Measurements from ENCODE around the gene ETV1.

ETV1 gene

GRCh38 chr7:13986208-13986607, 3.3 kb downstream of the ETV1 start:
- no peak for DNase-seq

- no peak for DNase-seq
Observed at GRCh38 chr7:13984831-13985685, 4.4 kb downstream of the ETV1 start.

GRCh38 chr7:13984061-13984460, 5.4 kb downstream of the ETV1 start:
- no peak for DNase-seq

- DNase-seq, result no peak
Observed at GRCh38 chr7:13982940-13983677, 6.4 kb downstream of the ETV1 start.

- DNase-seq, result no peak
Observed at GRCh38 chr7:13981070-13981469, 8.4 kb downstream of the ETV1 start.

GRCh38 chr7:13980474-13980873, 9.0 kb downstream of the ETV1 start:
- no peak for DNase-seq

GRCh38 chr7:13979671-13980435, 9.6 kb downstream of the ETV1 start:
- no peak for DNase-seq

GRCh38 chr7:13976594-13976993, 12.9 kb downstream of the ETV1 start:
- no peak for DNase-seq

- no peak for DNase-seq
Observed at GRCh38 chr7:13965077-13965476, 24.4 kb downstream of the ETV1 start.

GRCh38 chr7:13963925-13964324, 25.5 kb downstream of the ETV1 start:
- no peak for DNase-seq

- DNase-seq, result no peak
Observed at GRCh38 chr7:13955494-13955893, 34.0 kb downstream of the ETV1 start.

- no peak for DNase-seq
Observed at GRCh38 chr7:13953368-13953767, 36.1 kb downstream of the ETV1 start.

GRCh38 chr7:13952921-13953320, 36.5 kb downstream of the ETV1 start:
- no peak for DNase-seq

GRCh38 chr7:13949939-13950338, 39.5 kb downstream of the ETV1 start:
- DNase-seq, result no peak

- no peak for DNase-seq
Observed at GRCh38 chr7:13949445-13949844, 40.0 kb downstream of the ETV1 start.

- no peak for DNase-seq
Observed at GRCh38 chr7:13948019-13948801, 41.3 kb downstream of the ETV1 start.

- DNase-seq, result no peak
Observed at GRCh38 chr7:13947535-13947934, 41.9 kb downstream of the ETV1 start.

- no peak for DNase-seq
Observed at GRCh38 chr7:13946181-13946580, 43.3 kb downstream of the ETV1 start.

- DNase-seq, result no peak
Observed at GRCh38 chr7:13945670-13946069, 43.8 kb downstream of the ETV1 start.

GRCh38 chr7:13933536-13933935, 55.9 kb downstream of the ETV1 start:
- DNase-seq, result no peak

- no peak for DNase-seq
Observed at GRCh38 chr7:13933091-13933490, 56.4 kb downstream of the ETV1 start.

- DNase-seq, result no peak
Observed at GRCh38 chr7:13932131-13932530, 57.3 kb downstream of the ETV1 start.

GRCh38 chr7:13921062-13921461, 68.4 kb downstream of the ETV1 start:
- no peak for DNase-seq
